Midbrain (tissue), 1 donor: Measurements from ENCODE around the gene SLC38A8.
A peak's percentile ranks its signal among the peaks of the same experiment; 100 is the strongest.

ENCODE experiments used
- DNase-seq: peaks from one replicate; lab custom pipeline; 2025; lab: John Stamatoyannopoulos, UW

Gene SLC38A8

GRCh38 chr16:84068783-84069462, 26.3 kb upstream of the SLC38A8 start:
- no peak for DNase-seq

GRCh38 chr16:84068041-84068440, 25.4 kb upstream of the SLC38A8 start:
- DNase-seq = no peak

GRCh38 chr16:84067640-84068039, 25.0 kb upstream of the SLC38A8 start:
- no peak for DNase-seq

GRCh38 chr16:84065536-84066132, 23.0 kb upstream of the SLC38A8 start:
- DNase-seq = peak; percentile 56

GRCh38 chr16:84063980-84064379, 21.4 kb upstream of the SLC38A8 start:
- DNase-seq = no peak

- DNase-seq = peak; percentile 68
Measured at GRCh38 chr16:84062734-84063640, 20.4 kb upstream of the SLC38A8 start.

GRCh38 chr16:84061236-84061819, 18.7 kb upstream of the SLC38A8 start:
- no peak for DNase-seq

GRCh38 chr16:84059946-84060901, 17.6 kb upstream of the SLC38A8 start:
- DNase-seq = no peak

GRCh38 chr16:84059111-84059510, 16.5 kb upstream of the SLC38A8 start:
- no peak for DNase-seq

- no peak for DNase-seq
Measured at GRCh38 chr16:84058664-84059063, 16.1 kb upstream of the SLC38A8 start.

GRCh38 chr16:84058211-84058610, 15.6 kb upstream of the SLC38A8 start:
- DNase-seq = no peak

- no peak for DNase-seq
Measured at GRCh38 chr16:84056933-84057332, 14.3 kb upstream of the SLC38A8 start.

GRCh38 chr16:84055801-84056634, 13.4 kb upstream of the SLC38A8 start:
- no peak for DNase-seq

GRCh38 chr16:84055366-84055765, 12.8 kb upstream of the SLC38A8 start:
- no peak for DNase-seq

GRCh38 chr16:84054916-84055315, 12.3 kb upstream of the SLC38A8 start:
- no peak for DNase-seq

- DNase-seq = no peak
Measured at GRCh38 chr16:84054271-84054670, 11.7 kb upstream of the SLC38A8 start.

GRCh38 chr16:84053237-84053636, 10.6 kb upstream of the SLC38A8 start:
- no peak for DNase-seq

GRCh38 chr16:84052071-84052622, 9.6 kb upstream of the SLC38A8 start:
- no peak for DNase-seq

GRCh38 chr16:84050316-84050715, 7.7 kb upstream of the SLC38A8 start:
- no peak for DNase-seq
